Measurements from ENCODE around the gene D2HGDH. TPM values are rescaled to one million over a fixed set of nuclear protein-coding genes. Genes with fewer than 3 reads are reported as not detected.

The D2HGDH gene
- total and polyA plus RNA-seq, 2 donors from 2014 or later, result 37.0 to 49.3 TPM

DNA sequence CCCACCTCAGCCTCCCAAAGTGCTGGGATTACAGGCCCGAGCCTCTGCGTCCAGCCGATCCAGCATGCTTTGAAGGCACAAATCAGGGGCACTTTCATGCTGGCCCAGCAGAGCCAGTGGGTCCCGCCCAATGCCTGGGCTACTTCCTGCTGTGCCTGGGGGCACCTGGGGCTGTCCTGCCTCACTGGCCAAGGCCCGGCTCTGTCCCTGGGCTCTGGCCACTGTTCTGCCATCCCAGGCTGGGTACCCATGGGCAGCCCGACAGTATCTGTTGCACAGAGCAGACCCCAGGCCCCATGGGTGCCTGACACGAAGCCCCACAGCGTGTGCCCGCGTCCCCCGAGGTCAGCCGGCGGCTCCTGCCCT lies 35.4 kb downstream of the D2HGDH start:
- FAIRE-seq (no peak), DNase-seq (peak in 1 of 5 donors; percentile 48)
- no peaks in the 10 kb centered on the region for H3K27me3 ChIP-seq (ENCODE audit: control insufficient read depth, insufficient read depth, low read length)
- H3K9ac ChIP-seq (ENCODE audit: low read length in 3 of 3), result no peak overlapping the region
- H3K9me3 ChIP-seq (ENCODE audit: control insufficient read depth in 2 of 3, insufficient read depth in 1 of 3, low read length in 3 of 3), result no peaks in the 10 kb centered on the region
- H3K4me3 ChIP-seq (ENCODE audit: low read length in 3 of 3), result no peak overlapping the region
- H3K36me3 ChIP-seq (ENCODE audit: control insufficient read depth in 2 of 3, insufficient read depth in 3 of 3, low read length in 3 of 3), result no peaks in the 10 kb centered on the region
- H3K4me1 ChIP-seq (ENCODE audit: control insufficient read depth in 2 of 3, insufficient read depth in 2 of 3, low read depth in 1 of 3, low read length in 3 of 3), result peaks cover 0 to 13% (median 10%) of the 10 kb centered on the region in 3 donors
- TF ChIP-seq, protein P1, sequence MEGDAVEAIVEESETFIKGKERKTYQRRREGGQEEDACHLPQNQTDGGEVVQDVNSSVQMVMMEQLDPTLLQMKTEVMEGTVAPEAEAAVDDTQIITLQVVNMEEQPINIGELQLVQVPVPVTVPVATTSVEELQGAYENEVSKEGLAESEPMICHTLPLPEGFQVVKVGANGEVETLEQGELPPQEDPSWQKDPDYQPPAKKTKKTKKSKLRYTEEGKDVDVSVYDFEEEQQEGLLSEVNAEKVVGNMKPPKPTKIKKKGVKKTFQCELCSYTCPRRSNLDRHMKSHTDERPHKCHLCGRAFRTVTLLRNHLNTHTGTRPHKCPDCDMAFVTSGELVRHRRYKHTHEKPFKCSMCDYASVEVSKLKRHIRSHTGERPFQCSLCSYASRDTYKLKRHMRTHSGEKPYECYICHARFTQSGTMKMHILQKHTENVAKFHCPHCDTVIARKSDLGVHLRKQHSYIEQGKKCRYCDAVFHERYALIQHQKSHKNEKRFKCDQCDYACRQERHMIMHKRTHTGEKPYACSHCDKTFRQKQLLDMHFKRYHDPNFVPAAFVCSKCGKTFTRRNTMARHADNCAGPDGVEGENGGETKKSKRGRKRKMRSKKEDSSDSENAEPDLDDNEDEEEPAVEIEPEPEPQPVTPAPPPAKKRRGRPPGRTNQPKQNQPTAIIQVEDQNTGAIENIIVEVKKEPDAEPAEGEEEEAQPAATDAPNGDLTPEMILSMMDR (IDR thresholded peaks at IDR 0.05; ENCODE audit: borderline replicate concordance, extremely low read depth, insufficient read depth), result no peak
- intact Hi-C loops (cut with DNase I), result no loop called here
- no peak overlapping the region for H3K27ac ChIP-seq (ENCODE audit: low read depth in 2 of 2, low read length in 2 of 2)

DNA sequence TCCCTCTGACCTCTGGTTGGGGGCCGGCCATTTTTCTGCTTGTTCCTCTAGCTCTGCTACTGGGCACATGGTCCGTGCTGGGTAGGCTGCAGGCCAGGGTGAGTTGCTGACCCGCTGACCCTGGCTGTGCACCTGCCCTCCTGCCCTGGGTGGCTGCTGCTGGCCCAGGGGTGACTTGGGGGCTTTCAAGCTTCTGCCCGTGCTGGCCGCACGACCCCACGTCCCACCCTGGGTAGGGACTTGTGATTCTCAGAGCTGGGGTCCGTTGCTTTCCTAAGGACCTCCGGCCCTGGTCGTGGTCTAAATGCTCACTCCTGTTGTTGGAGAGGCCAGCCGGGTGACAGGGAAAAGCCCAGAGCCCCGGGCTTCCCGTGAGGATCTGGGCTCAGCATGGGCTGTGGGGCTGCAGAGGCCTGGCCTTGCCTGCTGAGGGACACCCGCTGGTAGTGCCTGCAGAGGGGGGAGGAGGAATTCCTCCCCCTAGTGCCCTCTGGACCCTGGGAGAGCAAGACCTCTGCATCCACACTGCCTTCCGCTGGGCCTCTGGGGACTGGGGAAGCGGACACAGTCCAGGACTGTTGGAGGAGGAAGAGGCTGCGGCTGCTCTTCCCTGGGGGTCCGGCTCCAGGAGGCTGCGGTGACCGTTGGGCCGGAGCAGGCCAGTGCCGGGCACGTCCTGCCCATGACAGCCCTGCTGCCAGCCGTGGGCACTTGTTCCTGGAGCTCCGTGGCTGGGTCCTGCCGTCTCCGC lies 35.9 kb downstream of the D2HGDH start:
- no peaks in the 10 kb centered on the region for H3K36me3 ChIP-seq (ENCODE audit: control insufficient read depth in 2 of 3, insufficient read depth in 3 of 3, low read length in 3 of 3)
- no peaks in the 10 kb centered on the region for H3K9me3 ChIP-seq (ENCODE audit: control insufficient read depth in 2 of 3, insufficient read depth in 1 of 3, low read length in 3 of 3)
- DNase-seq, result peak in 4 of 5 donors; percentile 45 to 83 (median 62)
- no peak overlapping the region for H3K4me3 ChIP-seq (ENCODE audit: low read length in 3 of 3)
- H3K9ac ChIP-seq (ENCODE audit: low read length in 3 of 3), result no peak overlapping the region
- H3K27me3 ChIP-seq (ENCODE audit: control insufficient read depth, insufficient read depth, low read length), result no peaks in the 10 kb centered on the region
- H3K4me1 ChIP-seq (ENCODE audit: control insufficient read depth in 2 of 3, insufficient read depth in 2 of 3, low read depth in 1 of 3, low read length in 3 of 3), result peaks cover 0 to 13% (median 10%) of the 10 kb centered on the region in 3 donors
- no peak overlapping the region for H3K27ac ChIP-seq (ENCODE audit: low read depth in 2 of 2, low read length in 2 of 2)
- intact Hi-C loops (cut with DNase I), result no loop called here
- FAIRE-seq, result no peak
- TF ChIP-seq, protein P1 (IDR thresholded peaks at IDR 0.05; ENCODE audit: borderline replicate concordance, extremely low read depth, insufficient read depth), result no peak

DNA sequence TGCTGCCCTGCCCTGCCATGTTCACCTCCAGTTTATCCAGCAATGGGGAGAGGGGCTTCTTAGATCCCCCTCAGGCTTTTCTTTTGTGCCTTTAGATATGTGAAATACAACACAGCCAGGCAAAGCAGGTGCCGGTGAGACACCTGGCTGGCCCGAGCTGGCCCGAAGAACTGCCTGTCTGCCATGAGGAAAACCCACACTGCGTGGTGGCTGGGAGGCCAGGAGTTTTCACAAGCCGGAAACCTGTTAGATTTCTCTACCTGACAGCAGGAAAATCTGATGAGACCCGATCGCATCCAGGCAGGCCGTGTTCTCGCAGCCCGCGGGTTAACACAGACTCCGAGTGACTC lies 36.5 kb downstream of the D2HGDH start:
- FAIRE-seq (no peak), DNase-seq (no peak)
- no peaks in the 10 kb centered on the region for H3K36me3 ChIP-seq (ENCODE audit: control insufficient read depth in 2 of 3, insufficient read depth in 3 of 3, low read length in 3 of 3)
- no peaks in the 10 kb centered on the region for H3K9me3 ChIP-seq (ENCODE audit: control insufficient read depth in 2 of 3, insufficient read depth in 1 of 3, low read length in 3 of 3)
- TF ChIP-seq, protein P1 (IDR thresholded peaks at IDR 0.05; ENCODE audit: borderline replicate concordance, extremely low read depth, insufficient read depth), result no peak
- no peak overlapping the region for H3K9ac ChIP-seq (ENCODE audit: low read length in 3 of 3)
- H3K27me3 ChIP-seq (ENCODE audit: control insufficient read depth, insufficient read depth, low read length), result no peaks in the 10 kb centered on the region
- H3K27ac ChIP-seq (ENCODE audit: low read depth in 2 of 2, low read length in 2 of 2), result no peak overlapping the region
- intact Hi-C loops (cut with DNase I), result no loop called here
- H3K4me3 ChIP-seq (ENCODE audit: low read length in 3 of 3), result no peak overlapping the region
- H3K4me1 ChIP-seq (ENCODE audit: control insufficient read depth in 2 of 3, insufficient read depth in 2 of 3, low read depth in 1 of 3, low read length in 3 of 3), result peaks cover 0 to 13% (median 10%) of the 10 kb centered on the region in 3 donors

Data from kidney (tissue), 14 donors.